ENCODE measurements around the gene ADGRE2. TPM values are rescaled to one million over a fixed set of nuclear protein-coding genes. Genes with fewer than 3 reads are reported as not detected.
"Not testable (repeated sequence)": the region's sequence is repeated elsewhere in the genome, so short reads cannot be mapped to it uniquely, and the experiment has no call there.

ADGRE2 gene
- 26.0 TPM for total RNA-seq (2013)
- polyA plus RNA-seq (10 to 100 TPM; 13.1 to 91.1 (median 47.6) TPM), polyA minus RNA-seq (58.0 and 95.3 TPM in 2 replicates), total RNA-seq (61.4 to 340 (median 148) reads per million in 11 experiments)

- H3K4me3 Mint-ChIP-seq, result peak within 1 kb of the TSS in 1 of 2 donors; percentile 42
- peak within 1 kb of the TSS in 6 of 7 donors; percentile 5 to 59 (median 50) for H3K27ac Mint-ChIP-seq
- intact Hi-C loops (cut with micrococcal nuclease), result loop anchor here in 1 of 2 donors (10.0 kb wide), 1 partner anchor 203 kb away; the partner anchor contains the start of gene NDUFB7
- WGBS (ENCODE audit: insufficient coverage), result 53% methylated on average over 4 of the region's 12 CpGs
- H3K27ac ChIP-seq (ENCODE audit: low read depth in 1 of 2, low read length in 2 of 2); H3K4me2 ChIP-seq (replicated peaks; ENCODE audit: extremely low read depth, low read length, poor library complexity, severe bottlenecking); H3K9ac ChIP-seq (ENCODE audit: insufficient read depth, low read length, poor library complexity, severe bottlenecking); H3K9me3 ChIP-seq (replicated peaks in 1 of 2; ENCODE audit: control insufficient read depth in 1 of 2, insufficient read depth in 1 of 2, low read length in 2 of 2); H3K27me3 ChIP-seq (ENCODE audit: control insufficient read depth in 2 of 2, insufficient read depth in 2 of 2, low read length in 2 of 2); H3K4me3 ChIP-seq (replicated peaks in 1 of 3; ENCODE audit: low read depth in 2 of 3, low read length in 3 of 3); H3K9me3 Mint-ChIP-seq; H2AFZ ChIP-seq (ENCODE audit: insufficient read depth, low read depth, low read length, poor library complexity, severe bottlenecking); DNase-seq: not testable (repeated sequence)
- H3K4me1 Mint-ChIP-seq, result peaks cover 53% of the 10 kb centered on the region
- Histone ChIP-seq H3K36me3 (replicated peaks in 1 of 2; ENCODE audit: control insufficient read depth in 1 of 2, insufficient read depth in 2 of 2, low read length in 2 of 2) (peaks cover 9 to 13% of the 10 kb centered on the region in 2 donors), H3K4me1 (ENCODE audit: control insufficient read depth in 1 of 2, insufficient read depth in 2 of 2, low read length in 2 of 2) (peaks cover 46 to 48% of the 10 kb centered on the region in 2 donors), H4K20me1 (ENCODE audit: insufficient read depth, low read length) (peaks cover 33% of the 10 kb centered on the region), H3K79me2 (ENCODE audit: insufficient read depth, low read length) (peaks cover 21% of the 10 kb centered on the region)
- H3K27me3 Mint-ChIP-seq (ENCODE audit: low read depth in 3 of 3), result peaks cover 4 to 11% (median 6%) of the 10 kb centered on the region in 3 donors
- peaks cover 10 to 17% of the 10 kb centered on the region in 2 donors for H3K36me3 Mint-ChIP-seq
These were observed at the start of gene ADGRE2 for GRCh38 chr19:14778110-14778845. ADGRE2 (minus strand) TSS chr19:14778560; CDS start chr19:14776756, 1,804 bp downstream.

GRCh38 chr19:14826006-14826405 is 47.6 kb upstream of the ADGRE2 start:
- peaks cover 10% of the 10 kb centered on the region for H3K4me1 Mint-ChIP-seq
- H3K27me3 Mint-ChIP-seq (ENCODE audit: low read depth in 3 of 3), result peaks cover 2 to 9% (median 6%) of the 10 kb centered on the region in 3 donors
- no CpG with 5 or more reads among the region's 2 CpGs for WGBS (ENCODE audit: insufficient coverage)

More at GRCh38 chr19:14826006-14826405, 47.6 kb upstream of the ADGRE2 start:
- no peak overlapping the region for H3K4me3 Mint-ChIP-seq
- no peak for TF ChIP-seq CTCF (IDR thresholded peaks at IDR 0.05)
- no peaks in the 10 kb centered on the region for H3K36me3 ChIP-seq (replicated peaks in 1 of 2; ENCODE audit: control insufficient read depth in 1 of 2, insufficient read depth in 2 of 2, low read length in 2 of 2)
- intact Hi-C loops (cut with micrococcal nuclease), result no loop called here
- H3K27ac Mint-ChIP-seq, result no peak overlapping the region
- DNase-seq, result no peak
- no peaks in the 10 kb centered on the region for H4K20me1 ChIP-seq (ENCODE audit: insufficient read depth, low read length)
- H3K4me3 ChIP-seq (replicated peaks in 1 of 3; ENCODE audit: low read depth in 2 of 3, low read length in 3 of 3), result no peak overlapping the region
- no peak overlapping the region for H3K4me2 ChIP-seq (replicated peaks; ENCODE audit: extremely low read depth, low read length, poor library complexity, severe bottlenecking)
- peaks cover 6 to 11% of the 10 kb centered on the region in 2 donors for H3K4me1 ChIP-seq (ENCODE audit: control insufficient read depth in 1 of 2, insufficient read depth in 2 of 2, low read length in 2 of 2)
- no peak overlapping the region for H2AFZ ChIP-seq (ENCODE audit: insufficient read depth, low read depth, low read length, poor library complexity, severe bottlenecking)
- H3K79me2 ChIP-seq (ENCODE audit: insufficient read depth, low read length), result no peaks in the 10 kb centered on the region
- H3K9me3 ChIP-seq (replicated peaks in 1 of 2; ENCODE audit: control insufficient read depth in 1 of 2, insufficient read depth in 1 of 2, low read length in 2 of 2), result no peaks in the 10 kb centered on the region
- H3K9ac ChIP-seq (ENCODE audit: insufficient read depth, low read length, poor library complexity, severe bottlenecking), result no peak overlapping the region
- H3K9me3 Mint-ChIP-seq, result peaks cover 0 to 5% (median 3%) of the 10 kb centered on the region in 7 donors
- H3K27me3 ChIP-seq (ENCODE audit: control insufficient read depth in 2 of 2, insufficient read depth in 2 of 2, low read length in 2 of 2), result no peaks in the 10 kb centered on the region
- H3K27ac ChIP-seq (ENCODE audit: low read depth in 1 of 2, low read length in 2 of 2), result no peak overlapping the region
- H3K36me3 Mint-ChIP-seq, result no peaks in the 10 kb centered on the region

Data from CD14-positive monocyte (primary cell).